HL-60 (cell line): ENCODE measurements around the gene CDKL4.

Source experiments
- DNase-seq, 2 experiments: peaks; one replicate each; pipeline ENCODE4 v3.0.0-alpha.2; 2010 to 2020; ENCODE audit warnings: low read depth in 1 of 2, low spot score in 1 of 2
- H3K27ac ChIP-seq: fragments of 250-450 bp; sonication (Bioruptor Pico); replicated peaks from 2 replicates; pipeline ENCODE4 v1.5.1; 2020; ENCODE audit warnings: mild to moderate bottlenecking, moderate library complexity
- H3K27me3 ChIP-seq: fragments of 250-450 bp; sonication (Bioruptor Pico); 2 replicates; pipeline ENCODE4 v1.5.1; 2021; ENCODE audit warnings: mild to moderate bottlenecking, moderate library complexity; ENCODE audit not compliant: insufficient read depth, poor library complexity, severe bottlenecking
- H3K4me3 ChIP-seq: replicated peaks from 2 replicates; pipeline ENCODE4 v1.5.1; 2011; ENCODE audit warnings: mild to moderate bottlenecking, control low read depth, low read length; ENCODE audit not compliant: insufficient read depth
- CTCF ChIP-seq: IDR thresholded peaks from one replicate; pipeline ENCODE4 v1.5.1; 2011; ENCODE audit warnings: low read length, control low read depth, inconsistent platforms; ENCODE audit not compliant: insufficient read depth
- GABPA ChIP-seq: IDR thresholded peaks from 2 replicates; pipeline ENCODE4 v1.6.1; 2012; ENCODE audit warnings: low read depth
- POLR2AphosphoS5 ChIP-seq: IDR thresholded peaks from 2 replicates; pipeline ENCODE4 v1.6.1; 2012; ENCODE audit warnings: low read depth
- REST ChIP-seq: IDR thresholded peaks from 2 replicates; pipeline ENCODE4 v1.6.1; 2012; ENCODE audit warnings: low read depth; ENCODE audit not compliant: insufficient replicate concordance
- SPI1 ChIP-seq: IDR thresholded peaks from 2 replicates; pipeline ENCODE4 v1.6.1; 2012; ENCODE audit warnings: low read depth, mild to moderate bottlenecking, borderline replicate concordance

CDKL4 gene

DNA sequence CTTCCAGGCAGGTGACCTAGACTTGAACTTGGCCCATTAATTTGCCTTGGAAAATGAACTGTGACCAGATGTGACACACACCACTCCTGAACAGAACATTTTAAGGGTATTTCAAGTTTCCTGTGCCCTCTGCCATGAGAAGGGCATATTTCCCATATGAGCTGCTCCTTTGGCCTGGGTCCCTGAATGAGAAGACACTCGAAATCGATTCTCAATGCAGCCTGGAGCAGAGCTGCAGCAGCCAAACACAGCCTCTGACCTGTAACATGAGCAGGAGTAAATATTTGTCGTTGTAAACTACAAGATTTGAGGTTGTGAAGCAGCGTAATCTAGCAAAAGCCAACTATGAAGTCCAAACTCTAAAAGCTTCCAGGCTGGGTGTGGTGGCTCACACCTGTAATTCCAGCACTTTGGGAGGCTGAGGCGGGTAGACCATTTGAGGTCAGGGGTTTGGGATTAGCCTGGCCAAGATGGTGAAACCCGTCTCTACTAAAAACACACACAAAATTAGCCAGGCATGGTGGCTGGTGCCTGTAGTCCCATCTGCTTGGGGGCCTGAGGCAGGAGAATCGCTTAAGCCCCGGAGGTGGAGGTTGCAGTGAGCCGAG lies 92.8 kb downstream of the CDKL4 start:
- TF ChIP-seq REST (no peak), CTCF (no peak), POLR2AphosphoS5 (no peak)
- Histone ChIP-seq H3K27me3 (no peaks in the 10 kb centered on the region), H3K27ac (no peak overlapping the region), H3K4me3 (no peak overlapping the region)
- no peak for DNase-seq

DNA sequence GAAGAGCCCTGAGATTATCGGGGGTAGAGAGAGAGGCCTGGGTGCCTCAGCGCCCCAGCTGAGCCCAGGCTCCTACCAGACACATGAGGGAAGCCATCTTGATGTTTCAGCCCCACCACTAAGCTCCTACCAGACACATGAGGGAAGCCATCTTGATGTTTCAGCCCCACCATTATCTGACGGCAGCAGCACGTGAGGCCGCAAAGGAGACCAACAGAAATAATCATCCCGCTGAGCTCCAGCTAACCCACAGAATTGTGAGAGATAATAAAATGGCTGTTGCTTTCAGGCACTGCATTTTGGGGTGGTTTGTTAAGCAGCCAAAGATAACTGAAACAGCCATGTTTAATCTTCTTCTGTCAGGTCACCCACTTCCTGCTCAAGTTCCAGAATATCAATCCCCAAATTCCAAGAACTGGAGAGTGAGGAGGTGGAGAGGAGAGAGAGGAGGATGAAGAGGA lies 93.6 kb downstream of the CDKL4 start:
- DNase-seq = no peak
- Histone ChIP-seq H3K27me3 (no peaks in the 10 kb centered on the region), H3K27ac (no peak overlapping the region), H3K4me3 (no peak overlapping the region)
- no peak for TF ChIP-seq REST
- TF ChIP-seq SPI1 = no peak
- no peak for TF ChIP-seq CTCF
- no peak for TF ChIP-seq POLR2AphosphoS5

DNA sequence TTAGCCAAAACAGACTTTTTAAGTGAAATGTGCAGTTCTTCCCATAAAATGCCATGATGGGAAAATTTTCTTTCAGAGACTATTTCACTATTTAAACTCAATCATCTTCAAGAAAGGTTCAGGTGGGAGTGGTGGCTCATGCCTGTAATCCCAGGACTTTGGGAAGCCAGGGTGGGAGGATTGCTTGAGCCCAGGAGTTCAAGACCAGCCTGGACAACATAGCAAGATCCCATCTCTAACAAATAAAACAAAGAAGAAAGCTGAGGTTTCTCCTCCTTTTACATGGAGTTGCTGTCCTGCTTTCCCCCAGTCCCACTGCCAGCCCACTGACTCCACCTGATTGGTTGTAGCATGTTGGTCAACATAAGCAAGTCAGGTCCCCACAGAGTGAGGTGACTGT lies 97.1 kb downstream of the CDKL4 start:
- H3K27ac ChIP-seq = no peak overlapping the region
- no peak for TF ChIP-seq SPI1
- no peak for TF ChIP-seq GABPA
- TF ChIP-seq POLR2AphosphoS5 = no peak
- TF ChIP-seq CTCF = no peak
- no peak for TF ChIP-seq REST
- no peak for DNase-seq
- H3K27me3 ChIP-seq = no peaks in the 10 kb centered on the region
- H3K4me3 ChIP-seq = no peak overlapping the region
